ENCODE results near the gene HP1BP3.

GRCh38 chr1:20719261-20719660, 67.8 kb downstream of the HP1BP3 start:
- TF ChIP-seq CTCF (conservative IDR thresholded peaks at IDR 0.05; ENCODE audit: low read length) (no peak), EZH2phosphoT487 (IDR thresholded peaks at IDR 0.05; ENCODE audit: borderline replicate concordance) (no peak)
